A549 treated with Hydrocortisone at 1 μM for 4 hours (cell line): Measurements from ENCODE around the gene PPM1A. TPM values are rescaled to one million over a fixed set of nuclear protein-coding genes. Genes with fewer than 3 reads are reported as not detected.

Experiments
- total RNA-seq: library from RNA; stranded (reverse); fragments of 200-300 nt; extraction: Qiagen RNA extraction; gene quantifications from 5 replicates; pipeline ENCODE4 v1.2.3, GENCODE V29; 2022

The PPM1A gene
- 32.7 to 43.3 TPM (median 36.5 TPM) in 5 replicates for total RNA-seq

GRCh38 chr14:60248697-60249318 is at the start of gene PPM1A:
Gene PPM1A (plus strand): TSS chr14:60249221. CDS start chr14:60282704, 33,483 bp downstream.

Other genes with a start within 250 kb of the PPM1A start
- gene PCNX4, start 157.3 kb upstream of the PPM1A start, total RNA-seq = 23.8 to 34.6 TPM (median 28.1 TPM) in 5 replicates
- gene DHRS7, start 83.8 kb upstream of the PPM1A start, total RNA-seq = 77.2 to 89.7 TPM (median 80.8 TPM) in 5 replicates
- gene C14orf39, start 236.8 kb downstream of the PPM1A start, total RNA-seq = not detected in 5 replicates